Loucy (cell line): ENCODE data around the gene YIPF1.

Experiments
- H2AFZ ChIP-seq: fragments of 200-600 bp; sonication (generic); 2 replicates; pipeline ENCODE4 v1.6.0; 2016; ENCODE audit warnings: antibody characterized with exemption, mild to moderate bottlenecking, low read length, moderate library complexity
- H3F3A ChIP-seq: fragments of 200-600 bp; 2 replicates; pipeline ENCODE4 v1.6.0; 2016; ENCODE audit warnings: antibody characterized with exemption, low read depth, mild to moderate bottlenecking
- H3K27me3 ChIP-seq: fragments of 200-600 bp; sonication (generic); 2 replicates; pipeline ENCODE4 v1.6.1; 2014; ENCODE audit warnings: low read length, mild to moderate bottlenecking; ENCODE audit not compliant: insufficient read depth, poor library complexity, severe bottlenecking
- H3K36me3 ChIP-seq: fragments of 200-600 bp; sonication (generic); 2 replicates; pipeline ENCODE4 v1.6.1; 2016; ENCODE audit warnings: low read length; ENCODE audit not compliant: insufficient read depth
- H3K4me1 ChIP-seq: fragments of 200-600 bp; sonication (generic); 2 replicates; pipeline ENCODE4 v1.5.1; 2014; ENCODE audit warnings: low read length, mild to moderate bottlenecking; ENCODE audit not compliant: insufficient read depth, poor library complexity, severe bottlenecking
- H3K4me2 ChIP-seq: fragments of 200-600 bp; sonication (generic); 2 replicates; pipeline ENCODE4 v1.6.0; 2014; ENCODE audit warnings: antibody characterized with exemption, low read length, low read depth, mild to moderate bottlenecking; ENCODE audit not compliant: poor library complexity, severe bottlenecking
- H3K4me3 ChIP-seq: fragments of 200-600 bp; sonication (generic); 2 replicates; pipeline ENCODE4 v1.5.1; 2014; ENCODE audit warnings: low read length, mild to moderate bottlenecking, mixed read lengths; ENCODE audit not compliant: poor library complexity, severe bottlenecking
- H3K79me2 ChIP-seq: fragments of 200-600 bp; sonication (generic); 2 replicates; pipeline ENCODE4 v1.6.1; 2014; ENCODE audit warnings: low read length; ENCODE audit not compliant: insufficient read depth
- H3K9ac ChIP-seq: fragments of 200-600 bp; sonication (generic); 2 replicates; pipeline ENCODE4 v1.6.0; 2014; ENCODE audit warnings: mild to moderate bottlenecking, low read depth, low read length, moderate library complexity; ENCODE audit not compliant: poor library complexity, severe bottlenecking
- H3K9me2 ChIP-seq: fragments of 200-600 bp; sonication (generic); replicated peaks from 2 replicates; pipeline ENCODE4 v1.6.1; 2016; ENCODE audit warnings: low read depth, low read length, mixed read lengths
- H3K9me3 ChIP-seq: fragments of 200-600 bp; sonication (generic); 2 replicates; pipeline ENCODE4 v1.6.1; 2014; ENCODE audit warnings: mild to moderate bottlenecking, antibody characterized with exemption, low read length, low read depth; ENCODE audit not compliant: insufficient read depth
- H4K20me1 ChIP-seq: fragments of 200-600 bp; sonication (generic); 2 replicates; pipeline ENCODE4 v1.6.0; 2014; ENCODE audit warnings: antibody characterized with exemption, low read length, mild to moderate bottlenecking; ENCODE audit not compliant: insufficient read depth, poor library complexity, severe bottlenecking
- EZH2phosphoT487 ChIP-seq: fragments of 200-600 bp; IDR thresholded peaks from 2 replicates; pipeline ENCODE4 v1.6.1; 2018; ENCODE audit warnings: antibody characterized with exemption, mild to moderate bottlenecking, moderate library complexity, borderline replicate concordance
- TF ChIP-seq, protein P1 (sequence below): fragments of 200-600 bp; sonication (generic); conservative IDR thresholded peaks from 2 replicates; pipeline ENCODE4 v1.5.1; 2014; ENCODE audit warnings: mild to moderate bottlenecking, antibody characterized with exemption, low read length

YIPF1 gene

DNA sequence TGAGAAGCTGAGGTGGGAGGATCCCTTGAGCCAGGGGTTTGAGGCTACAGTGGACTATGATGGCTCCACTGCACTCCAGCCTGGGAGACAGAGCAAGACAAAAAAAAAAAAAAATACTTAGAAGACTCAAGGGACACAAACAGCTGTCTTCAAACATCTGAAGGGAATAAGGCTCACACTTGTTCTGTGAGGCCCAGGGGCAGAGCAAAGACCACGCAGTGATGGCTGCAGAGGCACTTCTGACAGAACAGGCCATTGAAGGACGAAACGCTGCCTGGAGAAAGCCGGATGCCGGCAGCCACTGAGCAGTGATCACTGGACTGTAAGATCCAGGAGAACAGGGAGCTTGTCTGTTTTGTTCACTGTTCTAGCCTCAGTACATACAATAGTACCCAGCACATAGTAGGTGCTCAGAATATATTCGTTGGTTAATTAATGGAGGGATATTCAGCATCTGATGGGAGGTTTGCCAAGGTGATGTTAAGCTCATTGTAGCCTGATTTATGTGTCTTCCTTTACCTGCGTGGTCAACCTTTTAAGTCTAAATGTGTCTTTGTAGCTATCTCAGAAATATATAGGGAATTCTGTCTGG, 39.4 kb downstream of the YIPF1 start:
- H3K36me3 ChIP-seq: peaks cover 19% of the 10 kb centered on the region; the same call in 1 of the 2 replicates
- no peak for TF ChIP-seq EZH2phosphoT487
- TF ChIP-seq, protein P1, sequence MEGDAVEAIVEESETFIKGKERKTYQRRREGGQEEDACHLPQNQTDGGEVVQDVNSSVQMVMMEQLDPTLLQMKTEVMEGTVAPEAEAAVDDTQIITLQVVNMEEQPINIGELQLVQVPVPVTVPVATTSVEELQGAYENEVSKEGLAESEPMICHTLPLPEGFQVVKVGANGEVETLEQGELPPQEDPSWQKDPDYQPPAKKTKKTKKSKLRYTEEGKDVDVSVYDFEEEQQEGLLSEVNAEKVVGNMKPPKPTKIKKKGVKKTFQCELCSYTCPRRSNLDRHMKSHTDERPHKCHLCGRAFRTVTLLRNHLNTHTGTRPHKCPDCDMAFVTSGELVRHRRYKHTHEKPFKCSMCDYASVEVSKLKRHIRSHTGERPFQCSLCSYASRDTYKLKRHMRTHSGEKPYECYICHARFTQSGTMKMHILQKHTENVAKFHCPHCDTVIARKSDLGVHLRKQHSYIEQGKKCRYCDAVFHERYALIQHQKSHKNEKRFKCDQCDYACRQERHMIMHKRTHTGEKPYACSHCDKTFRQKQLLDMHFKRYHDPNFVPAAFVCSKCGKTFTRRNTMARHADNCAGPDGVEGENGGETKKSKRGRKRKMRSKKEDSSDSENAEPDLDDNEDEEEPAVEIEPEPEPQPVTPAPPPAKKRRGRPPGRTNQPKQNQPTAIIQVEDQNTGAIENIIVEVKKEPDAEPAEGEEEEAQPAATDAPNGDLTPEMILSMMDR: no peak
- H3K4me1 ChIP-seq: no peaks in the 10 kb centered on the region
- no peak overlapping the region for H3K4me3 ChIP-seq
- H2AFZ ChIP-seq: no peak overlapping the region
- no peak overlapping the region for H3K4me2 ChIP-seq
- H3K79me2 ChIP-seq: no peaks in the 10 kb centered on the region
- H3K9me3 ChIP-seq: no peaks in the 10 kb centered on the region
- H3F3A ChIP-seq: no peaks in the 10 kb centered on the region
- H4K20me1 ChIP-seq: no peaks in the 10 kb centered on the region
- H3K27me3 ChIP-seq: no peaks in the 10 kb centered on the region
- no peaks in the 10 kb centered on the region for H3K9me2 ChIP-seq
- no peak overlapping the region for H3K9ac ChIP-seq

DNA sequence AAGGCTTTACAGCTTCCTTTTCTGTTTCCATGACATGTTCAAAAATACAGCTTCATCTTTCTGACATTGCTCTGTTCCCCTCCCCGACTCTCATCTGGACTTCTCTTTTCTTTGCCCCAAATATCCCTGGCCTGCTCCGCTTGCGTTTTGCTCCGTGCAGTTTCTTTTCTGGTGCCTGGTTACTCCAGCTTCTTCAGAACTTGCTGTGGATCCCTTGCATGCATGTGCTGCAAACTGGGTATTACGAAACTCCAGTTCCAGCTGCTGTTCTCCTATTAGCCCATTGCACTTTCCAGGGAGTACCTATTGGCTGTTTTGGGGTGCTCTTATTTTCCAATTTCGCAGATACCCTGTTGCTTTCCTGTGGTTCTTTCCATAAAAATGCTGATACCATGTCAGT, 41.6 kb downstream of the YIPF1 start:
- no peak overlapping the region for H3K4me2 ChIP-seq
- H3K9ac ChIP-seq: no peak overlapping the region
- H3K36me3 ChIP-seq: peaks cover 8% of the 10 kb centered on the region; the same call in 1 of the 2 replicates
- H3F3A ChIP-seq: no peaks in the 10 kb centered on the region
- H3K79me2 ChIP-seq: no peaks in the 10 kb centered on the region
- no peaks in the 10 kb centered on the region for H3K27me3 ChIP-seq
- TF ChIP-seq EZH2phosphoT487: no peak
- TF ChIP-seq, protein P1: no peak
- H3K9me2 ChIP-seq: no peaks in the 10 kb centered on the region
- H3K4me3 ChIP-seq: no peak overlapping the region
- H4K20me1 ChIP-seq: no peaks in the 10 kb centered on the region
- H3K9me3 ChIP-seq: no peaks in the 10 kb centered on the region
- H2AFZ ChIP-seq: no peak overlapping the region
- H3K4me1 ChIP-seq: no peaks in the 10 kb centered on the region

DNA sequence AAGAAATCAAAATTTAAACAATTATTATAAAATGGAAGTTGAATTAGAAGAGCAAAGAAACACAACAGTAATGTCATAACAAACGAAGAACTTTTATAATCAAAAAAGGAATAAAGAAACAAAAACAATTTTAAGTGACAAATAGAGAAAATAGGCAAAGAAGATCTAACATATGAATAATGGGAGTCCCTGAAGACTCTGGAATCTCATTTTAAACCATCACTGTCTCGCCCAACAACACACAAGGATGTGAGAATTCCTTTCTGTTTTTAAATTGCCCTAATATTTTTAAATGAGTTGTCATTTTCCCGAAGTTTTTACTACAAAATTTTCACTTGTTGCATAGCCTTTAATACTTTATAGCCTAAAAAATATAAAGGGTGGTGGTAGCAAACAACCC, 47.2 kb downstream of the YIPF1 start:
- H3K4me2 ChIP-seq: no peak overlapping the region
- H3K79me2 ChIP-seq: peaks cover 6% of the 10 kb centered on the region
- H3K9ac ChIP-seq: no peak overlapping the region
- peaks cover 3% of the 10 kb centered on the region for H4K20me1 ChIP-seq
- H3K4me3 ChIP-seq: no peak overlapping the region
- no peaks in the 10 kb centered on the region for H3K36me3 ChIP-seq
- peaks cover 4% of the 10 kb centered on the region for H3K27me3 ChIP-seq
- H3K9me3 ChIP-seq: peaks cover 3% of the 10 kb centered on the region; the same call in 1 of the 2 replicates
- TF ChIP-seq, protein P1: no peak
- H3F3A ChIP-seq: no peaks in the 10 kb centered on the region
- H3K9me2 ChIP-seq: no peaks in the 10 kb centered on the region
- H3K4me1 ChIP-seq: no peaks in the 10 kb centered on the region
- H2AFZ ChIP-seq: no peak overlapping the region
